ENCODE results near the gene OR4X1. TPM values are rescaled to one million over a fixed set of nuclear protein-coding genes. Genes with fewer than 3 reads are reported as not detected.
"Not testable (repeated sequence)": the region's sequence is repeated elsewhere in the genome, so short reads cannot be mapped to it uniquely, and the experiment has no call there.

Gene OR4X1
- total RNA-seq, 4 donors from 2014 or later = not detected

DNA sequence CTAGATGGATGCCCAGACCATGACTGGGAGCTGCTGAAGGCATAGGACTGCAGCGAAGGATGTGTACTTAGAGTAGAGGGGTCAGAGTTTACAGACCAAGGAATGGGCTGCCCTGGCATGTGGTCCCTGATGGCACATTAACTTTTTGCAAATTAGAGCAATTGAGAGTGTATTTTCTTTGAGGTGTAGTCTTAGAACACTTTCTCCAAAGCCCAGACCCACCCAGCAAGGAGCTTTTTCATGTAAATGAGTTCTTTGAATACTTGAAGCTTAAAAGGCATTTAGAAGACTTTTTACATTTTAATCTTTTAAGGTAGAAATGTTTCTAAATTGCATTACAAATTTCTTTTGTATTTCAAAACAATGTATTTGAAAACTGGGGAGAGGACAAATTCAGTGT, 8.9 kb downstream of the OR4X1 start:
- DNase-seq = no peak
- in situ Hi-C loops (cut with MboI; ENCODE audit: low sequenced_read_pairs in 4 of 4) = no loop called here
- Histone ChIP-seq H3K4me3 (no peak overlapping the region), H3K4me1 (no peaks in the 10 kb centered on the region), H3K27ac (no peak overlapping the region), H3K36me3 (no peaks in the 10 kb centered on the region), H3K9me3 (no peaks in the 10 kb centered on the region), H3K27me3 (no peaks in the 10 kb centered on the region)
- TF ChIP-seq, protein P1, sequence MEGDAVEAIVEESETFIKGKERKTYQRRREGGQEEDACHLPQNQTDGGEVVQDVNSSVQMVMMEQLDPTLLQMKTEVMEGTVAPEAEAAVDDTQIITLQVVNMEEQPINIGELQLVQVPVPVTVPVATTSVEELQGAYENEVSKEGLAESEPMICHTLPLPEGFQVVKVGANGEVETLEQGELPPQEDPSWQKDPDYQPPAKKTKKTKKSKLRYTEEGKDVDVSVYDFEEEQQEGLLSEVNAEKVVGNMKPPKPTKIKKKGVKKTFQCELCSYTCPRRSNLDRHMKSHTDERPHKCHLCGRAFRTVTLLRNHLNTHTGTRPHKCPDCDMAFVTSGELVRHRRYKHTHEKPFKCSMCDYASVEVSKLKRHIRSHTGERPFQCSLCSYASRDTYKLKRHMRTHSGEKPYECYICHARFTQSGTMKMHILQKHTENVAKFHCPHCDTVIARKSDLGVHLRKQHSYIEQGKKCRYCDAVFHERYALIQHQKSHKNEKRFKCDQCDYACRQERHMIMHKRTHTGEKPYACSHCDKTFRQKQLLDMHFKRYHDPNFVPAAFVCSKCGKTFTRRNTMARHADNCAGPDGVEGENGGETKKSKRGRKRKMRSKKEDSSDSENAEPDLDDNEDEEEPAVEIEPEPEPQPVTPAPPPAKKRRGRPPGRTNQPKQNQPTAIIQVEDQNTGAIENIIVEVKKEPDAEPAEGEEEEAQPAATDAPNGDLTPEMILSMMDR (IDR thresholded peaks at IDR 0.05 in 4 of 5, conservative IDR thresholded peaks at IDR 0.05 in 1 of 5) = no peak
- no peak for TF ChIP-seq POLR2A (IDR thresholded peaks at IDR 0.05)
- intact Hi-C loops (cut with DNase I; ENCODE audit: low total_unique reads) = no loop called here
- no peak for ATAC-seq

DNA sequence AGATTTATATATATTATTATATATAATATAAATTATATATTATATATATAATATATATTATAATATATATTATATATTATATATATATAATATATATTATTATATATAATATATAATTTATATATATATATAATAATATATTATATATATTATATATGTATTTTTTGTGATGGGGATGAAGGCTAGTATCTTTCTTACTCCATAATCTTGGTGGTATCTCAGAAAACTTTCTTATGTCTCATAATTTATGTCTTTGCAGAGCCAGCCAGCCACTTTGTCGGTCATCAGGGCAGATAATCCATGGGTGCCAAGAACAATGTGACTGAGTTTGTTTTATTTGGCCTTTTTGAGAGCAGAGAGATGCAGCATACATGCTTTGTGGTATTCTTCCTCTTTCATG, 42.3 kb downstream of the OR4X1 start, which contains the start of gene OR4S1:
Gene OR4S1 (plus strand): TSS at position 301 of the 400 bp plus-strand sequence. CDS start 0 bp downstream, at position 301.
- no peaks in the 10 kb centered on the region for H3K4me1 ChIP-seq
- H3K27ac ChIP-seq = no peak within 1 kb of the TSS
- TF ChIP-seq, protein P1 (IDR thresholded peaks at IDR 0.05 in 4 of 5, conservative IDR thresholded peaks at IDR 0.05 in 1 of 5) = no peak
- no peak for TF ChIP-seq POLR2A (IDR thresholded peaks at IDR 0.05)
- ATAC-seq = no peak
- H3K4me3 ChIP-seq = no peak within 1 kb of the TSS
- no peaks in the 10 kb centered on the region for H3K9me3 ChIP-seq
- no peak for DNase-seq
- no peaks in the 10 kb centered on the region for H3K27me3 ChIP-seq
- in situ Hi-C loops (cut with MboI; ENCODE audit: low sequenced_read_pairs in 4 of 4) (no loop called here), intact Hi-C loops (cut with DNase I; ENCODE audit: low total_unique reads) (no loop called here)
- H3K36me3 ChIP-seq = no peaks in the 10 kb centered on the region

DNA sequence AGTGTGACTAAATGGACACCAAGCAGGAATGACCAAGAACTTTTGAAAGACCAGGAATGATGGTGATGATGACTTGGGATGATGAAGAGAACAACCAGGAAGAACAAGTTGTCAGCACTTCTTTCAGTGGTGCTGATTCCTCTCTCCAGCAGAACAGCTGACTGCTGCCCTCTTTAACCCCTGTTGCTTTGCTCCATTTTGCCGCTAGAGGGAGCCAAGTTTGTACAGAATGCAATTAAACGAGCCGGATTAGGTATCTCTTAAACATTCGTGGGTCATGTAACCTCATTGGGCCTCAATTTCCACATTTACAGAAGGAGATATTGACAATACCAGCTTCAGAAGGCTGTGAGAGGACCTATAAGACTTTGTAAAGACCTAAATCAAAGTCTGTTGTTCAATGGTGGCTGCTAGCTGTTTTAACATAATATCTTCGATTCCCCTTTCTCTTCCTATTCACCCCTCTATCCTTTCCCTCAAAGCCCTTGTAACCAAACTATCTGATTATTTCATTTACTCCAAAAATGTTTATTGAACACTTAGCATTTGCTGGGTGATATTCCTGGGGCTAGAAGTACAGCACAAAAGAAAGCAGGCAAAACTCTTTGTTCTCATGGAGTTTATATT, 44.2 kb downstream of the OR4X1 start:
- H3K4me3 ChIP-seq = no peak overlapping the region
- TF ChIP-seq, protein P1 (IDR thresholded peaks at IDR 0.05 in 4 of 5, conservative IDR thresholded peaks at IDR 0.05 in 1 of 5) = peak in 2 of 5 experiments; percentile 16 to 38
- TF ChIP-seq POLR2A (IDR thresholded peaks at IDR 0.05) = no peak
- H3K27ac ChIP-seq = no peak overlapping the region
- ATAC-seq = no peak
- no peaks in the 10 kb centered on the region for H3K9me3 ChIP-seq
- intact Hi-C loops (cut with DNase I; ENCODE audit: low total_unique reads) (no loop called here), in situ Hi-C loops (cut with MboI; ENCODE audit: low sequenced_read_pairs in 4 of 4) (no loop called here)
- no peaks in the 10 kb centered on the region for H3K4me1 ChIP-seq
- no peaks in the 10 kb centered on the region for H3K36me3 ChIP-seq
- H3K27me3 ChIP-seq = no peaks in the 10 kb centered on the region
- DNase-seq = no peak

DNA sequence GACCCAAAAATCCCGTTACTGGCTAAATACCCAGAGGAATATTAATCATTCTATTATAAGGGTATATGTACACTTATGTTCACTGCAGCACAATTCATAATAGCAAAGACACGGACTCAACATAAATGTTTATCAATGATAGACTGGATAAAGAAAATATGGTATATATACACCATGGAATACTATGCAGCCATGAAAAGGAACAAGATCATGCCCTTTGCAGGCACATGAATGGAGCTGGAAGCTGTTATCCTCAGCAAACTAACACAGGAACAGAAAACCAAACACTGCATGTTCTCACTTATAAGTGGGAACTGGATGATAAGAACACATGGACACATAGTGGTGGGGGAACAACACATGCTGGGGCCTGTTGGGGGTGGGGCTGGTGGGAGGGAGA, 49.9 kb downstream of the OR4X1 start:
- ATAC-seq; H3K9me3 ChIP-seq; intact Hi-C loops (cut with DNase I; ENCODE audit: low total_unique reads); H3K27ac ChIP-seq; H3K36me3 ChIP-seq; H3K4me1 ChIP-seq; in situ Hi-C loops (cut with MboI; ENCODE audit: low sequenced_read_pairs in 4 of 4); H3K27me3 ChIP-seq; H3K4me3 ChIP-seq; DNase-seq: not testable (repeated sequence)

Other genes with a start within 250 kb of the OR4X1 start
- gene OR4B1, start 47.1 kb upstream of the OR4X1 start, total RNA-seq = not detected
- not detected for gene OR4X2, start 18.8 kb upstream of the OR4X1 start, total RNA-seq
- not detected for gene OR4S1, start 42.4 kb downstream of the OR4X1 start, total RNA-seq
- gene OR4C3, start 61.1 kb downstream of the OR4X1 start, total RNA-seq = not detected
- gene OR4C5, start 102.6 kb downstream of the OR4X1 start, total RNA-seq = not detected
- not detected for gene OR4A47, start 224.9 kb downstream of the OR4X1 start, total RNA-seq

Data from gastrocnemius medialis (tissue), 4 donors.